ENCODE data around the gene INSR. TPM values are rescaled to one million over a fixed set of nuclear protein-coding genes. Genes with fewer than 3 reads are reported as not detected.

INSR gene
- total RNA-seq, 4 donors from 2014 or later, result 38.9 to 101 (median 67.7) TPM

- H3K27ac ChIP-seq, result no peak overlapping the region
- no peak overlapping the region for H3K4me3 ChIP-seq (replicated peaks in 1 of 3)
- H3K27me3 ChIP-seq, result no peaks in the 10 kb centered on the region
- H3K36me3 ChIP-seq, result no peaks in the 10 kb centered on the region
- TF ChIP-seq POLR2A (IDR thresholded peaks at IDR 0.05) (no peak), CTCF (IDR thresholded peaks at IDR 0.05) (no peak)
- no peaks in the 10 kb centered on the region for H3K9me3 ChIP-seq
- DNase-seq, result no peak
- 96% methylated on average over 6 of the region's 6 CpGs for WGBS, 2 donors
- peaks cover 14 to 16% of the 10 kb centered on the region in 2 donors for H3K4me1 ChIP-seq
- intact Hi-C loops (cut with DNase I), result loop anchor here (5.0 kb wide), 1 partner anchor 144 kb away; no protein-coding TSS in a partner anchor
Measured at GRCh38 chr19:7295912-7296536, 1.8 kb upstream of the INSR start.

- H3K27ac ChIP-seq, result peak overlapping the region; percentile 16 to 75 (median 69)
- peak; percentile 84 to 85 for DNase-seq
- TF ChIP-seq POLR2A (IDR thresholded peaks at IDR 0.05), result no peak
- peak; percentile 18 to 69 (median 55) for TF ChIP-seq CTCF (IDR thresholded peaks at IDR 0.05)
- no peaks in the 10 kb centered on the region for H3K36me3 ChIP-seq
- no peaks in the 10 kb centered on the region for H3K27me3 ChIP-seq
- peak overlapping the region in 2 of 3 donors; percentile 37 to 98 for H3K4me3 ChIP-seq (replicated peaks in 1 of 3)
- H3K9me3 ChIP-seq, result no peaks in the 10 kb centered on the region
- intact Hi-C loops (cut with DNase I), result loop anchor here (5.0 kb wide), 2 partner anchors 97 to 142 kb away; no protein-coding TSS in a partner anchor
- 3 to 4% methylated on average over 43 of the region's 43 CpGs for WGBS, 2 donors
- H3K4me1 ChIP-seq, result peaks cover 14 to 26% of the 10 kb centered on the region in 2 donors
Measured at GRCh38 chr19:7294558-7295212, 471 bp upstream of the INSR start.

GRCh38 chr19:7292950-7293761 is 1.1 kb downstream of the INSR start:
- no peak for TF ChIP-seq POLR2A (IDR thresholded peaks at IDR 0.05)
- no peak for TF ChIP-seq CTCF (IDR thresholded peaks at IDR 0.05)

GRCh38 chr19:7292352-7292949 is 1.8 kb downstream of the INSR start:
- TF ChIP-seq CTCF (IDR thresholded peaks at IDR 0.05) (no peak), POLR2A (IDR thresholded peaks at IDR 0.05) (no peak)
- WGBS, 2 donors, result 72 to 79% methylated on average over 12 of the region's 12 CpGs
- Histone ChIP-seq H3K36me3 (no peaks in the 10 kb centered on the region), H3K4me3 (replicated peaks in 1 of 3) (peak overlapping the region in 1 of 3 donors; percentile 98), H3K27me3 (no peaks in the 10 kb centered on the region), H3K9me3 (no peaks in the 10 kb centered on the region), H3K27ac (peak overlapping the region in 2 of 3 donors; percentile 77 to 89), H3K4me1 (peaks cover 17 to 42% of the 10 kb centered on the region in 2 donors)
- intact Hi-C loops (cut with DNase I), result loop anchor here (5.0 kb wide), 1 partner anchor 95 kb away; no protein-coding TSS in a partner anchor
- no peak for DNase-seq

More at GRCh38 chr19:7292950-7293761, 1.1 kb downstream of the INSR start:
- 40 to 41% methylated on average over 14 to 15 of the region's 54 CpGs for WGBS, 2 donors
- intact Hi-C loops (cut with DNase I), result loop anchor here (5.0 kb wide), 1 partner anchor 96 kb away; no protein-coding TSS in a partner anchor
- no peaks in the 10 kb centered on the region for H3K27me3 ChIP-seq
- no peaks in the 10 kb centered on the region for H3K9me3 ChIP-seq
- H3K4me1 ChIP-seq, result peaks cover 17 to 38% of the 10 kb centered on the region in 2 donors
- peak; percentile 30 to 44 for DNase-seq
- peak overlapping the region in 2 of 3 donors; percentile 77 to 89 for H3K27ac ChIP-seq
- peak overlapping the region; percentile 24 to 98 (median 65) for H3K4me3 ChIP-seq (replicated peaks in 1 of 3)
- H3K36me3 ChIP-seq, result no peaks in the 10 kb centered on the region

All from thyroid gland (tissue), 4 donors.